ENCODE results near the gene GSKIP.

GSKIP gene

DNA sequence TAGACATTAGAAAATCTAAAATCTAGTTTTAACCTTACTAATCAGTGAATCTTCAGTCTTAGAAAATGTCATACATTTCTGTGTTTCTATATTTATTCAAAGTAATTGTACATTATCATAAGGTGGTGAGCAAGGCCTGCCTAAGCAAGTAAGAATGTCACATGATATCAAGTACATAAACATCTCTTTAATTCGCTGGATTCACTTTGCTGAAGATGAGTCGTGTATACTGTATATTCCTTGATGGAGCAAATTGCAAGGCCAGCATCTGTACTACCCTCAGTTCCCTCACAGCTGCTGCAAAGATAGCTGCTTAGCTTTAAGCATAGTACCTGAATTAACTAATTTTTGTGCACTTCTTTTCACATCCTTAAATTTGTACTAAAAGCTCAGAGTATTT lies 20.1 kb downstream of the GSKIP start:
- no peak for DNase-seq

DNA sequence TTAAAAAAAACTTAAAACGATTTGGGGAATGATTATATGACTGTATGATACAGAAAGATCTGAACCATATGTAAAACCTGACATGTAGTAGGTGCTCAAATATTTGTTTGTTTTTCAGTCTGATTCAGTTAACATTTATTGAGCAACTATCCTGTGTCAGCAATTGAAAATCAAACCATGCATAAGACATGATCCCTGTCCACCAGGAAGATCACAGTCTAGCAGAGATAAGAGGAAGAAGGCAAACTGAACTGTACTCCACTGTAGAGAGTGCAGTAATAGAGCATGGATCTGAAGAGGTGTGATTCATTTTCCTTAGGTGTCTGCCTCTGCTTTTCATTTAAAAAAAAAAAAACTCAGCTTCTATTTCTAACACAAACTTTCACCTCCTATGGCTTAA lies 20.7 kb downstream of the GSKIP start:
- no peak for DNase-seq

DNA sequence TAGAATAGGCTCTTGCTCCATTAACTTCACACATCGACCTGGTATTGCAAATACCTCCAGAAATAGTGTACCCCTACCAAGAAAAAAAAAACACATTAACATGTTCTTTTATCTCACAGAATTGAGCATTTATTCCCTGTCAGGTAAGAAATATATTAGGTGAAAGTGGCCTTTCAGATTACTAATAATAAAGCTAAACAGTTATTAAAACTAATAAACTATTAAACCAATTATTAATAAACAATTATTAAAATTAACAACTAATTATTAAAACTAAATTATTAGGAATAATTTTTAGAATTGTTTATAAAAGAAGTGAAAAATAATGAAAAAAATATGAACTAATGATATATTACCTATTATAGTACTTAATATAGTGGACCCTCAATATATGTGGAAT lies 21.4 kb downstream of the GSKIP start:
- DNase-seq: no peak

DNA sequence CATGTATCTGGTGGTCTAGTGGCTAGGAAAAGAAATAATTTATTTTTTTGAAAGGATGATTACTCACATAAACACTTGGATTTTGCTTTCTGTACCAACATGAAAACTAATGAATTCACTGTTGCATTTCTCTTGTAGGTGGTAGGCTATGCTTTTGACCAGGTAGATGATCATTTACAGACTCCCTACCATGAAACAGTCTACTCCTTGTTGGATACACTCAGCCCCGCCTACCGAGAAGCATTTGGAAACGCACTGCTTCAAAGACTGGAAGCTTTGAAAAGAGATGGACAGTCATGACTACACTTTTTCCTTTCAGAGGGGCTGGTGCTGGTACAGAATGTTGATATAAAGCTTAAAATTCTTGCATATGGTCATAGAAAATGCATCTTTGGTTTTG lies 22.1 kb downstream of the GSKIP start:
- DNase-seq: no peak

DNA sequence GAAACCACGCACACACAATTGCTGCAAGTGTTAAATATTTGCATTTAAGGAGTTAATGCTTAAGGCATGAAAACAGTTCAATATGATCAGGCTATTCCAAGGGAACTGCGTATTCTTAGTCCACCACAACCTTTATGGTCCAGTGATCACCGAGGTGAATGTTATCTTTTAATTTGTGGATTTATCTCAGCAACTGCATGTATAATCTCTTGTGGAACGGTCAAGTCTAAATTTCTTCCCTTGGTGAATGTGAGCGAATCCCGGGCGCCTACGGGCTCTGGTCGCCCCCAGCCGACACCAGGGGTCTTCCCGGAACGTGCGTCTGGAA lies 27.6 kb downstream of the GSKIP start:
- DNase-seq: no peak

DNA sequence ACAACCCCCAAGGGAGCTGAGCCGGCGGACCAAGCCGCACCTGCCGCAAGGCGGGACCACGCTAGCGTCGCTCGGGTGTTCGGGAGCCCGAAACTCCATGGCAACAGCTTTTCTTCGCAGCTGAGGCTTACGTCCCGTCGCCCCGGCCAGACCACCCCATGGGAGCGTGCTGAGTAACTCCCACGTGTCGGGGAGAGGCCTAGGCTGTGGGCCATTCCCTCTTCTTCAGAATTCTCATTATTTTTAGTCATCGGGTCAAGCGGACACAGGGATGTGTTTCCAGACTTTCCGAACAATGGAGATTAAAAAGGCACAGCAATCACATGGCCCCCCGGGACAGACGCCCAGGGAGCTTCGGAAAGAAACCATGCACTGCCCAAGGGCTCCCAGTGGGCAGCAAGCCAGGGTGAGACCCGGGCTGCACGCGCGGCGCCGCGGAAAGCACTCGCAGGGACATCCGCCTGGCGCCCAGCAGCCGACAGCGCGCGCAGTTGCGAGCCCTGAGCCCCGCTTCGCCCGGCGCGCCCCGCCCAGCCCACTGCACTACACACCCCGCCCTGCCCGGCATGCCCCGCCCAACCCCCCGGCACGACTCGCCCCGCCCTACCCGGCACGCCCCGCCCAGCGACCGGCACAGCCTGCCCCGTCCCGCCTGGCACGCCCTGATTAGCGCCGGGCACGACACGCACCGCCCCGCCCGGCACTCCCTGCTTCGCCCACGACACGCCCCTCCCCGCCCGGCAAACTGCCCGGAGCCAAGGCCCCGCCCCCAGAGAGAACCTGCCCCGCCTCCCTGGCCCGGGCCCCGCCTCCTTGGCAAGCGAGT lies 28.2 kb downstream of the GSKIP start:
- DNase-seq: peak; percentile 99

DNA sequence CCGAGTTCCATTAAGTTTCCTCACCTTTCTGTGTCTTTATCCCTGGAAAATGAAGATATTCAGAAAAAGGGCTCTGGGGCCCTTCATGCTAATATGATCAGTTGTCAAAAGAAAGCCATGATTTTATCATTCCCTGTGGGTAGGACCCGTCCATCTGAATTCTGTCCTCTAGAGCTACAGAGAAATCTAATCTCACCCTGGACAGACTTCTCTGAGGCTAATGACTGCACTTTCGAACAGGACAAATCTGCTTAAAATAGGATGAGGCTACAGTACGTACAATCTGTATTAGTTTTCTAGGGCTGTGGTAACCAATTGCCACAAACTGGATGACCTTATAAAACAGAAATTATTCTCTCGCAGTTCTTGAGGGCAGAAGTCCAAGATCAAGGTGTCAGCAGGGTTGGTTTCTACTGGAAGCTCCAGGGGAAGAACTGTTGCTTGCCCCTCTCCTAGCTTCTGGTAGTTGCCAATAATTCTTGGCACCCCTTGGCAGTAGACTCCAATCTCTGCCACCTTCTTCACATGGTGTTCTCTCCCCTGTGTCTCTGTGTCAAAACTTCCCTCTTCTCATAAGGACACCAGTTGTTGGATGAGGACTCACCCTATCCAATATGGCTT lies 29.9 kb downstream of the GSKIP start:
- DNase-seq: no peak

DNA sequence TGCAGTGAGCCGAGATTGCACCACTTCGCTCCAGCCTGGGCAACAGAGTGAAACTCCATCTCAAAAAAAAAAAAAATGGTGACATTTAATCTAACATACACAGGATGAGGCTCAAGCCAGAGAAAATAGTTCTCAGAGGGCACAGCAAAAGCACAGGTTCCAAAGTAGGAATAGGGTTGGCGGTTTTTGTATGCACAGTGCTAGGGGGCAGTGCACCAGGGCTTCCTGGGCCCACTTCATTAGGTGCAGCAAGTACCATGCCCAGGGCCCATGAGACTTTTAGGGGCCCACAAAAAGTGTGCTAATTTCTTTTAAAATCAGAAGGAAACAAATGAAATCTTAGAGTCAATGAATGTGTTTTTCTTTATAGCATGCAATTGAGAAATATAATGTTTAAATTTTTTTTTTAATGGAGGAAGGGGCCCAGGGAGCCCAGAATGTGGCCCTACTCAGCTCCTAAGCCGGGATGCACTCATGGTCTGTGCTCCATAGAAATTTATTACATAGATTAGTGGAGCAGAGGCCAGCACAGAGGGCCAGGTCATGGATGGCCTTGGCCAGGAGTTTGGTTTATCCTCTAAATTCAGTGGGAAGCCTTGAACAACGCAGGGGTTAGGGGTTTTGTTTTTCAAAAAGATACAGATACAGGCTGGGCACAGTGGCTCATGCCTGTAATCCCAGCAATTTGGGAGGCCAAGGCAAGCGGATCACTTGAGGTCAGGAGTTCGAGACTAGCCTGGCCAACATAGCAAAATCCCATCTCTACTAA lies 30.9 kb downstream of the GSKIP start:
- DNase-seq: no peak

DNA sequence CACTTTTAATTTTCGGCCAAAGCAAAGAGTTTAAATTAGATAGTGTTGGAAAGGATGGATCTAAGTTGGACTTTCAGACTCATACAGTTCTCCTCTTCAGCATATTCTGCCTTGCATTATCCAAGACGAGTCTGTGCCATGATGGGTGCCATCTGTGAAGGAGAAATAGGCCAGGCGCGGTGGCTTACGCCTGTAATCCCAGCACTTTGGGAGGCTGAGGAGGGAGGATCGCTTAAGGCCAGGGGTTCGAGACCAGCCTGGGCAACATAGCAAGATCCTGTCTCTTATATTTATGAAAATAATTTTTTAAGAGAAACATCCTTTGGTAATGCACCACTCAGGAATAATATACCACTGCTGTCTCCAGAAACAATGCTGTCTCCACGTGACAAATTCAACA lies 35.1 kb downstream of the GSKIP start:
- no peak for DNase-seq

DNA sequence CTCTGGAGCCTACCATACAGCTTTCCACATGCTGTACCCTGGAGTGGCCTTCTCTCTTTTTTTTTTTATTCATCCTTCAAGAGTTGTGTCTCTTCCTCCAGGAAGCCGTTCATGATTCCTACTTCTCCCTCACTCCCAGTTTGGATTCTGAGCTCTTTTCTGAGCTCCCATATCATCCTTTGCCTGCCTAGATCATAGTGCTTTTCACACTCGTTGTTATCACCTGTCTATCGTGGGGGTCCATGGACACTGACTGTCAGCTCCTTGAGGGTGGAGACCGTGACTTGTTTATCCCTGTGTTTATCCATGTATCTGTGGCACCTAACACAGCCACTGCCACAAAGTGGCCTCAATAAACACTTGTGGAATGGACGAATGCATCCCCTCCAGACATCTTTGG lies 35.6 kb downstream of the GSKIP start:
- no peak for DNase-seq

DNA sequence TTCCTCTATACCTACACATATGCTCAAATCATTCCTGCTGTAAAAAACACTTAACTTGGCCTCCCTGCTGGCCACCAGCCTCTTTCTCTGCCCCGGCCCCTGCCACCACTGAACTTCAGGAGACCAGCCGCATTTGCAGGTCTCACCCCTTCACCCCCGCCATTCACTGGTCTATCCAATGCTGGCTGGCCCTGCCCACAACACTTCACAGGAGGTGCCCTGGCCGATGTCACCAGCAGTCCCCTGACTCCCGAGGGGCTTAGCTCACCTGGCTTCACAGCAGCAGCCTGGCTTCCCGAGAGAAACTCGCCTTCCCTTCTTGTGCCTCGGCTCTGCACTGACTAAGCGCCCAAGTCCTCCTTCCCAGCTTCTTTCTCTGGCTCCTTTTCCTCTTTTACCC lies 36.1 kb downstream of the GSKIP start:
- no peak for DNase-seq

DNA sequence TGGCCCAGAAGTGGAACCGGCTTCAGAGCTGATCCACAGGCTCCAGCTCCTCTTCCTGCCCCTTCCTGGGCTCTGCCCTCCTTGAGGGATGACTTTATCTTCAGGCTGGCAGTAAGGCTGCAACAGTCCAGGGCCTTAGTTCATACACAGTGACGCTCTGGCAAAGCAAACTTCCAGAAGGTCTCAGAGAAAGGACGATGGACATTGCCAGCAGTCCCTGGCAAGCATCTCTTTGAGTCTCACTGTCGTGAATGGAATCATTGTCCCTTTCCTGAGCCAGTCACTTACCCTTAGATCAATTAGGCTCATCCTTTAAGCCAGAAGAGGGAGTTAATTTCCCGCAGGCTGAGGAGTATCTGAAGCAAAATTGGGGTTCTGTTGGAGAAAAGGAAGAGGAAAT lies 37.2 kb downstream of the GSKIP start:
- DNase-seq: no peak

DNA sequence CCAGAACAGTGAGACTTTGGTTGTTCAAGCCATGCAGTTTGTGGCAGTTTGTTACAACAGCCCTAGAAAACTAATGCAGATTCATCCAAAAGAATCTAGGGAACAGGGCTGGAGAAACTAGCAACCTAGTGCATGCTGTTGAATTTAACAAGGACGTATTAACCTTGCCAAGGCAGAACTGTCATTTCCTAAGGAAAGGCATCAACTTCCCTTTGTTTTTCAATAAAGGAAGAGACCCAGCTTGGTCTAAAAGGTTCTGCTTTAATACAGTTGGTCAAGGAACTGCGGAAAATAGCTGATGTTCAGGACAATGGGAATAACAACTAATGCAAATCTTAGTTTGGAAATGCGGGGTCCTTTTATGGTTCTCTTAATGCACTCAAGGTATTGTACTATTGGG lies 40.1 kb downstream of the GSKIP start:
- DNase-seq: no peak

DNA sequence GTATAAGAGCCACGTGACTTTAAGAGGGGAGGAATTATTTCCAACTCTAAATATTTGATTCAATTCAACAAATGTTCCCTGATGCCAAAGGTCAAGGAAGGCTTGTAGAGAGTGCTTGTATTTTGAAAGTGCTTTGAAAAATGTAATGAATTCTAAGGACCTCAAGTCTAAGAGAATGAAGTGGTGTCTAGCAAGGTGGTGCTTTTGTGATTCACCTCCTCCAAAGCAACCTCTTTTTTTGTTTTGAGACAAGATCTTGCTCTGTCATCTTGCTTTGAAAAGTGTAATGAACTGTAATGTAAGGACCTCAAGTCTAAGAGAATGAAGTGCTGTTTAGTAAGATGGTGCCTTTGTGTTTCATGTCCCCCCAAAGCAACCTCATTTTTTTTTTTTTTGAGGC lies 42.4 kb downstream of the GSKIP start:
- no peak for DNase-seq

DNA sequence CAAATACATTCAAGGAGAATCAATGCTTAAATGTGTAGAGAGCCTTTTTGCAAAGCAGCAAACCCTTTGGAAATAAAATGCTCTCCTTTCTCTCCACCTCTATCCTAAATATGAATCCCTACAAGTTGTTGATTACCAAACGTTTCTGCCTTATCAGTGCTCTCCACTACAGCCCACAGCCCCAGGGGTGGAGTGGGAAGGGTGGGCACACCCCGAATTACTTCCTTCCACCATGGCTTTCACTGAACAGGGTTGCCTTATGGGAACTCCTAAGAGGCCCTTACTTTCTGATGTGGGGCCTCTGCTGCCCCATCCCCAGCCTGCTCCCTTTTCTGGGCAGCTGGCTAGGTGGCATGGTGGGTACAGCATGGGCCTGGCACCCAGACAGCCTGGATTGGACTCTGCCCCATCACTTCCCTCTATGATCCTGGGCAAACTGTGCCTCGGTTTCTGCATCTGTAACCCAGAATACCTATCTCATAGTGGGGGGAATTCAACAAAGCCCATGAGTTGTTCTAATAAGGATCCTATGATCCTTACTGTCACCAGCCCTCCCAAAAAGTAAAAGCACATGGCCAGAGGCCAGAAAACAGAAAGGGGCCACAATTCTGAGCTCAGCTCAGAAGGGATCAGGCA lies 44.7 kb downstream of the GSKIP start:
- DNase-seq: no peak

DNA sequence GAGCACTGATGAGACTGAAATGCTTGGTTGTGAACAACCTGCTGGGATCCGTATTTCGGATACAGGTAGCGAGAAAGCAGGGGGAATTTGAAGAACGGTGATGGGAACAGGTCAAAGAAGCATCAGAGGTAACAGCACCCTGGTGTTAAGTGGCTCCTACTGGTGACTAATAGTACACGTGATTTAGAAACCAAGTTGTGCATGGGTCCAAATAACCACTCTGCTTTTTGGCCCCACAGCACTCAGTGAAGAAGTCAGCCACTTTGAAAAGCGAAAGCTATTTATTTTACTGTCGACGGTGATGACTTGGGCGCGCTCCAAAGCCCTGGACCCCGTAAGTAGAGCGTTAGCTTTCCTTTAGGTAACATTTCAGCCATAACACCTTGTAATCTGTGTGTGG lies 45.3 kb downstream of the GSKIP start:
- no peak for DNase-seq

DNA sequence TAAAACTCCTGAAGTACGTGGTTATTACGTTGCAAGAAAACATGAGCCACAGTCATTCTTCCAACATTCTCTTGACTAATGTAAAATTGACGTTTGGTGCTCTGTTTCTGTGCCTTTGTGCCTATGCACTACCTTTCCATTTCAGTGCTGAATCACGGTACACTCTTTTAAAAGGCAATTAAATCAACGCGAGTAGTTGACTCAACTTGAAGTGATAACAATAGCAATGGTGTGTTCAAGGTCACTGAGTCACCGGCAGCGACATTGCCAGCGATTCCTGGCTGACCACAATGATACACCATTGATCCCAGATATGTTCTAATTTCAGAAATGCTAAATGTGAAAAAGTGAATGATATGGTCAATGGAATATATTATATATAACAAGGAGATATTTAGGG lies 46.4 kb downstream of the GSKIP start:
- DNase-seq: no peak

DNA sequence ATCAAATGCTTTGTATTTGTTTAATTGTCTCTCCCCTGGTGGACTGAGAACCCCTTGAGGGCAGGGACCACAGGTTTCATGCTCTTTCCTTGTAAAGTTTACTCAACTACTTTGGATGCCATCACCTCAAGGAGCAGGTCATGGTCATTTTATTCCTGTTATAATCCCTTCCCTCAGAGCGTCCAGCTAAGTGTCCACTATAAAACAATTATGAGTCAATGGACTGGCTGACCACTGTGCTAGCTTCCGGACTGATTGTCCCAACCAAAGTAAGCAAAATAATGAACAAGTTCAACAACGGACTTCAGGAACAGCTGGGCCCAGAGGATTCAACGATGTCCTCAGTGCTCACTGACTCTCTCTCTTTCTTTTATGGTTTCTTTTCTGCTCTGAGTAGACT lies 46.8 kb downstream of the GSKIP start:
- DNase-seq: no peak

DNA sequence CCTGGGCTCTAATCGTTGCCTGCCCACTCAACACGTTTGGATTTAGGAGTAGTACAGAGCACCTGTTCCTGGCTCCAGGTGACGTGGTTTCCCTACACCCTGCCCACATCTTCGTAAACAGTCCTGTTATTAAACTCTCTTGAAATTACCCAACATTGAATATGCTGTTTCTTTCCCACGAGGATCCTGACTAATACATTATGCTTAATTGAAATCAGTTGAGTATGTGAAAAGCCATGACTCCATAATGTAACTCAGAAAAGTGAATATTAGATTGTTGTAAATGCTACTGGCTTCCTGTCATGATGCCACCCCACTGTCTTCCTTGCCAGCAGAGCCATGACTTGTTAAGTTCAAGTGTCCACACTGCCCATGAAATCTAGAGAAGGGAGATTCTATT lies 50.2 kb downstream of the GSKIP start:
- DNase-seq: no peak

DNA sequence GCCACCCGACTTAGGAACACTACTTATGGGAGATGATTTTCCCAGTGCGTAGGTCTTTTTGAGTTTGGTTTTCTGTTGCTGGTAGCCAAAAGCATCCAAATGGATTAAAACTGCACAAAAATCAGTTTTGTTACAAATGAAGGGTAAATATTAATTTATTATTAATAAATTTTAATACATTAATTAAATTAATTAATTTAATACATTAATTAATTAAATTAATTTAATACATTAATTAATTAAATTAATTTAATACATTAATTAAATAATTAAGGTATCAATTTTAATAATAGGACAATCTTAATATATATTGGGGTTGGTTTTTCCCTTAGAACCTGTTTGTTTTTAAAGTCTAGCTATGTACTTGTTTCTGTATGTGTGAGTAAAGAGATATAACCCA lies 52.2 kb downstream of the GSKIP start:
- no peak for DNase-seq

DNA sequence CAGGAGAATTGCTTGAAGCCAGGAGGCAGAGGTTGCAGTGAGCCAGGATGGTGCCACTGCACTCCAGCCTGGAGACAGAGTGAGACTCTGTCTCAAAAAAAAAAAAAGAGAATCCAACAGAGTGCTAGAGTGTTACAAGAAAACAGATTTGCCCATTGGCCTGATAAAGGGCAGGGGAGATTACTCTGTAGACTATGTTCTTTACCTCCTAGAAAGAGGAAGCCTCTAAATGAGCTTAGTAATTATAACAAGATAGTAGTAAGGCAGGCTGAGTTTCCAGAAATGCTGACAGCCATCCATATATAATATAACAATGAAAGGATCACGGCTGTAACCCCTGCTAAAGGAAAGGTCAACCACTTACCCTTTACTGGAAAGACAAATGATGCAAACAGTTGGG lies 53.0 kb downstream of the GSKIP start:
- no peak for DNase-seq

DNA sequence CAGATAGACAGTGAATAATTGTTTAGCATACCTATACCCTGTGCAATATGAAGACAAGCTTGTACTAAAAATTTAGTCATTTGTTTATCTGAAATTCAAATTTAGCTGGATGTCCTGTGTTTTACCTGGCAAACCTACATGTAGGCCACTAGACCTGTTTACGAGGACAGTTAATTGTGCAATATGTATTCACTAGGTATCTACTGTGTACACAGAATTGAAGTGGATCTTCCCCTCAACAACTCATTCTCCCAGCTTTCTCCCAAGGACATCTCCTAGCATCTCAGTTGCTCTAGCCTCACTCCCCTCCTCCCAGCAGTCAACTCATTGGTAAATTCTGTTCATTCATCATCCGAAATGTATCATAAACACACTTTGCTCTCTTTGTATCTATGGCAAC lies 53.9 kb downstream of the GSKIP start:
- no peak for DNase-seq

DNA sequence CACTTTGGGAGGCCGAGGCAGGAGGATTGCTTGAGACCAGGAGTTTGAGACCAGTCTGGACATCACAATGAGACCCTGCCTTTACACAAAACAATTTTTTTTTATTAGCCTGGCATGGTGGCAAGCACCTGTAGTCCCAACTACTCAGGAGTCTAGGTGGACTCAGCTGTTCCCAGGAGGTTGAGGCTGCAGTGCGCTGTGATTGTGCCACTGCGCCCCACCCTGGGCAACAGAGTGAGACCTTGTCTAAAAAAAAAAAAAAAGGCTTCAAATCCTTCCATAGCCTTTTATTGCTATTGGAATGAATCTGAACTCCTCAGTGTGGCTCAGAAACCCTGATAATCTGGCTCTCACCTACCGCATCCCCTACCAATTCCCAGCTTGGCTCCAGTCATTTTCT lies 54.7 kb downstream of the GSKIP start:
- no peak for DNase-seq

DNA sequence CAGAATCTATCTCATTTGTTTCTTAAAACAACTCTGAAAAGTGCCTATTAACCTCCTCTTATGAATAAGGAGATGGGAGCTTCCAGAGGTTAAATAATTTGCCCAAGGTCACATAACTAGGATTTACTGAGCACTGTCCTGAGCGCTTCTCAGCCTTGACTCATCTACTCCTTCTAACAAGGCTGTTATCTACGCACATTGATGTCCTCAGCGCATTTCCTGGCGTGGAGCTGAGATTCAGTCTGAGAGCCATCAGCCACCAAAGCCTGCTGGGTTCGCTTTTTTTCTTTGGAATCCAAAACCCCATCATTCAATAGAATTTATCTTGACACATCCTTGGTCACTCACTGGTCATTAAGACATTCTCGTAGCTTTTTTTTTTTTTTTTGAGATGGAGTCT lies 57.9 kb downstream of the GSKIP start:
- DNase-seq: no peak
